IMR-90 (cell line): ENCODE data around the gene SMKR1. TPM values are rescaled to one million over a fixed set of nuclear protein-coding genes. Genes with fewer than 3 reads are reported as not detected.

Experiments
- ATAC-seq: fragments of 200-7000 bp; cut with Tn5 transposase; 2 replicates; pipeline ENCODE4 v1.9.1; 2020; ENCODE audit warnings: low read depth, mild to moderate bottlenecking, moderate library complexity
- BruUV-seq: library from RNA; stranded (reverse); fragments of 400-500 nt; replicated peaks from 2 replicates; lab custom pipeline; 2021; lab: Mats Ljungman, UMichigan
- CTCF ChIA-PET: fragments of 300-600 bp; formaldehyde crosslinking; extraction: SDS; loops from one replicate; lab custom pipeline; 2021; ENCODE audit warnings: antibody characterized with exemption; lab: Yijun Ruan, JAX
- POLR2A ChIA-PET: fragments of 300-600 bp; sonication (Branson Sonifier 250); formaldehyde crosslinking; loops from one replicate; lab custom pipeline; 2022; ENCODE audit warnings: antibody characterized with exemption; ENCODE audit not compliant: unreplicated experiment; lab: Charles Lee
- DNase-seq: peaks from one replicate; pipeline ENCODE4 v3.0.0; 2013
- H2AFZ ChIP-seq: replicated peaks from 2 replicates; pipeline ENCODE3; 2013; ENCODE audit warnings: low read length, mild to moderate bottlenecking; ENCODE audit not compliant: poor library complexity
- H2AK5ac ChIP-seq: 2 replicates; pipeline ENCODE4 v1.6.1; 2013; ENCODE audit warnings: low read depth, low read length, inconsistent platforms
- H2AK9ac ChIP-seq: replicated peaks from 2 replicates; pipeline ENCODE3; 2013; ENCODE audit warnings: mild to moderate bottlenecking, low read depth, low read length, moderate library complexity; ENCODE audit not compliant: poor library complexity
- H2BK120ac ChIP-seq: 2 replicates; pipeline ENCODE4 v1.6.1; 2013; ENCODE audit warnings: low read depth, low read length, inconsistent platforms
- H2BK15ac ChIP-seq: 3 replicates; pipeline ENCODE4 v1.6.1; 2013; ENCODE audit warnings: low read depth, low read length, inconsistent platforms
- H2BK20ac ChIP-seq: 2 replicates; pipeline ENCODE4 v1.6.1; 2013; ENCODE audit warnings: low read depth, mild to moderate bottlenecking, inconsistent platforms, low read length, moderate library complexity
- H2BK5ac ChIP-seq: 2 replicates; pipeline ENCODE4 v1.6.1; 2013; ENCODE audit warnings: mild to moderate bottlenecking, low read depth, low read length, inconsistent platforms; ENCODE audit not compliant: poor library complexity, severe bottlenecking
- H3K14ac ChIP-seq: replicated peaks from 2 replicates; pipeline ENCODE4 v1.6.1; 2013; ENCODE audit warnings: low read depth, low read length, inconsistent platforms
- H3K18ac ChIP-seq: 2 replicates; pipeline ENCODE4 v1.6.1; 2013; ENCODE audit warnings: low read depth, low read length, control low read depth
- H3K23ac ChIP-seq: 2 replicates; pipeline ENCODE4 v1.6.1; 2013; ENCODE audit warnings: low read depth, low read length, inconsistent platforms
- H3K27ac ChIP-seq: 2 replicates; pipeline ENCODE4 v1.5.1; 2013; ENCODE audit warnings: mild to moderate bottlenecking, control low read depth, low read length; ENCODE audit not compliant: insufficient read depth
- H3K27me3 ChIP-seq: 2 replicates; pipeline ENCODE4 v1.6.1; 2013; ENCODE audit warnings: low read length; ENCODE audit not compliant: control insufficient read depth, insufficient read depth
- H3K36me3 ChIP-seq: 2 replicates; pipeline ENCODE4 v1.6.1; 2013; ENCODE audit warnings: low read length, mixed read lengths; ENCODE audit not compliant: control insufficient read depth, insufficient read depth
- H3K4ac ChIP-seq: 2 replicates; pipeline ENCODE4 v1.6.1; 2013; ENCODE audit warnings: low read depth, low read length, inconsistent platforms
- H3K4me1 ChIP-seq: 2 replicates; pipeline ENCODE4 v1.6.1; 2013; ENCODE audit warnings: low read length, mixed read lengths; ENCODE audit not compliant: control insufficient read depth, insufficient read depth
- H3K4me2 ChIP-seq: 2 replicates; pipeline ENCODE4 v1.6.1; 2013; ENCODE audit warnings: low read depth, mild to moderate bottlenecking, control low read depth, low read length, moderate library complexity
- H3K4me3 ChIP-seq: 2 replicates; pipeline ENCODE4 v1.5.1; 2013; ENCODE audit warnings: low read depth, mild to moderate bottlenecking, control low read depth, low read length, moderate library complexity; ENCODE audit not compliant: insufficient read depth
- H3K56ac ChIP-seq: 2 replicates; pipeline ENCODE4 v1.6.1; 2013; ENCODE audit warnings: low read length, inconsistent platforms; ENCODE audit not compliant: insufficient read depth; ENCODE audit errors: extremely low read depth
- H3K79me1 ChIP-seq, 2 experiments: 2 replicates each; pipeline ENCODE4 v1.6.1; 2013; ENCODE audit warnings: low read length in 2 of 2, inconsistent platforms in 1 of 2, low read depth in 1 of 2
- H3K9ac ChIP-seq: 2 replicates; pipeline ENCODE4 v1.6.1; 2013; ENCODE audit warnings: low read depth, low read length, control low read depth
- H3K9me1 ChIP-seq: 2 replicates; pipeline ENCODE4 v1.6.1; 2013; ENCODE audit warnings: low read length, inconsistent platforms; ENCODE audit not compliant: insufficient read depth
- H3K9me3 ChIP-seq: 2 replicates; pipeline ENCODE4 v1.6.1; 2013; ENCODE audit warnings: low read length; ENCODE audit not compliant: control insufficient read depth, insufficient read depth
- H4K20me1 ChIP-seq: 2 replicates; pipeline ENCODE4 v1.6.1; 2013; ENCODE audit warnings: low read length, inconsistent platforms; ENCODE audit not compliant: insufficient read depth
- H4K5ac ChIP-seq: 2 replicates; pipeline ENCODE4 v1.6.1; 2013; ENCODE audit warnings: mild to moderate bottlenecking, low read depth, low read length, control low read depth
- H4K8ac ChIP-seq, 2 experiments: 2 replicates each; pipeline ENCODE4 v1.6.1; 2013; ENCODE audit warnings: low read depth in 2 of 2, low read length in 2 of 2, control low read depth in 1 of 2, inconsistent platforms in 1 of 2
- H4K91ac ChIP-seq: 2 replicates; pipeline ENCODE4 v1.6.1; 2013; ENCODE audit warnings: low read depth, low read length, inconsistent platforms; ENCODE audit not compliant: insufficient read depth
- BHLHE40 ChIP-seq: fragments of 150-350 bp; IDR thresholded peaks from 2 replicates; pipeline ENCODE4 v1.6.1; 2016; ENCODE audit warnings: mild to moderate bottlenecking, low read depth, low read length
- CEBPB ChIP-seq: IDR thresholded peaks from 2 replicates; pipeline ENCODE4 v1.6.1; 2012; ENCODE audit warnings: low read depth, low read length, improper control_type of control experiment
- CHD1 ChIP-seq: IDR thresholded peaks from 2 replicates; pipeline ENCODE4 v1.6.1; 2012; ENCODE audit warnings: low read depth, low read length, improper control_type of control experiment
- CTCF ChIP-seq: conservative IDR thresholded peaks from 2 replicates; pipeline ENCODE4 v1.5.1; 2012; ENCODE audit warnings: mild to moderate bottlenecking, low read depth, low read length, improper control_type of control experiment
- ELK1 ChIP-seq: fragments of 150-350 bp; IDR thresholded peaks from 2 replicates; pipeline ENCODE4 v1.6.1; 2016; ENCODE audit warnings: low read depth, mild to moderate bottlenecking, low read length, moderate library complexity, borderline replicate concordance
- FOS ChIP-seq: fragments of 150-350 bp; IDR thresholded peaks from 2 replicates; pipeline ENCODE4 v1.6.1; 2016; ENCODE audit warnings: low read depth, low read length
- MAFK ChIP-seq: IDR thresholded peaks from 2 replicates; pipeline ENCODE4 v1.6.1; 2012; ENCODE audit warnings: low read depth, low read length, improper control_type of control experiment
- MAZ ChIP-seq: IDR thresholded peaks from 2 replicates; pipeline ENCODE4 v1.6.1; 2012; ENCODE audit warnings: low read depth, mild to moderate bottlenecking, low read length, improper control_type of control experiment, moderate library complexity, borderline replicate concordance
- MXI1 ChIP-seq: IDR thresholded peaks from 2 replicates; pipeline ENCODE4 v1.6.1; 2012; ENCODE audit warnings: low read depth, mild to moderate bottlenecking, low read length, moderate library complexity, borderline replicate concordance
- NFE2L2 ChIP-seq: fragments of 150-350 bp; IDR thresholded peaks from 2 replicates; pipeline ENCODE4 v1.6.1; 2016; ENCODE audit warnings: low read depth, mild to moderate bottlenecking, low read length
- POLR2A ChIP-seq: IDR thresholded peaks from 2 replicates; pipeline ENCODE4 v1.6.1; 2012; ENCODE audit warnings: mild to moderate bottlenecking, low read depth, low read length
- RAD21 ChIP-seq: IDR thresholded peaks from 2 replicates; pipeline ENCODE4 v1.6.1; 2012; ENCODE audit warnings: low read length, improper control_type of control experiment
- RCOR1 ChIP-seq: IDR thresholded peaks from 2 replicates; pipeline ENCODE4 v1.6.1; 2012; ENCODE audit warnings: mild to moderate bottlenecking, low read length, improper control_type of control experiment; ENCODE audit not compliant: insufficient replicate concordance
- RFX5 ChIP-seq: IDR thresholded peaks from 2 replicates; pipeline ENCODE4 v1.8.0; 2012; ENCODE audit warnings: low read depth, mild to moderate bottlenecking, low read length, moderate library complexity
- SMC3 ChIP-seq: fragments of 150-350 bp; IDR thresholded peaks from 2 replicates; pipeline ENCODE4 v1.6.1; 2016; ENCODE audit warnings: low read depth, mild to moderate bottlenecking, antibody characterized with exemption, low read length, moderate library complexity
- WGBS, 2 experiments: methylation state at CpG; one replicate each; pipeline versions ENCODE4 v1.1.5 to v1.1.7; 2013; ENCODE audit warnings: missing lambda C conversion rate in 2 of 2; ENCODE audit not compliant: insufficient read length in 1 of 2; ENCODE audit errors: extremely low coverage in 2 of 2; 5-methylcytosine and 5-hydroxymethylcytosine counted together
- dilution Hi-C: fragments of 300-500 bp; cut with HindIII; formaldehyde crosslinking; loops from one replicate; pipeline ENCODE4 v1.14.3; 2018; ENCODE audit warnings: low sequenced_read_pairs; ENCODE audit not compliant: unreplicated experiment
- in situ Hi-C: fragments of 300-500 bp; cut with MboI; formaldehyde crosslinking; loops from 3 replicates; pipeline ENCODE4 v1.14.3; 2019; ENCODE audit warnings: low sequenced_read_pairs, inconsistent platforms, mixed read lengths
- intact Hi-C: fragments of 100-400 bp; cut with micrococcal nuclease; formaldehyde crosslinking; loops from 2 replicates; pipeline ENCODE4 v1.10.0; 2022
- polyA plus RNA-seq, 3 experiments: library from polyadenylated mRNA; depleted of rRNA; stranded (reverse); fragments of >200 nt; gene quantifications; 2 replicates each; pipeline ENCODE4 v1.2.3, GENCODE V29; 2012; ENCODE audit warnings: low replicate concordance in 1 of 3
- total RNA-seq: library from RNA; depleted of rRNA; stranded (reverse); fragments of >200 nt; gene quantifications from 2 replicates; pipeline ENCODE4 v1.2.3, GENCODE V29; 2012
- TF ChIP-seq, protein P1 (sequence below): fragments of 150-350 bp; IDR thresholded peaks from 2 replicates; pipeline ENCODE4 v1.6.1; 2017; ENCODE audit warnings: mild to moderate bottlenecking, antibody characterized with exemption, low read length, low read depth

Gene SMKR1
- total and polyA plus RNA-seq, 2 of the 4 experiments (the other 2 are of a cell fraction), result 0.26 TPM; not detected in 1

DNA sequence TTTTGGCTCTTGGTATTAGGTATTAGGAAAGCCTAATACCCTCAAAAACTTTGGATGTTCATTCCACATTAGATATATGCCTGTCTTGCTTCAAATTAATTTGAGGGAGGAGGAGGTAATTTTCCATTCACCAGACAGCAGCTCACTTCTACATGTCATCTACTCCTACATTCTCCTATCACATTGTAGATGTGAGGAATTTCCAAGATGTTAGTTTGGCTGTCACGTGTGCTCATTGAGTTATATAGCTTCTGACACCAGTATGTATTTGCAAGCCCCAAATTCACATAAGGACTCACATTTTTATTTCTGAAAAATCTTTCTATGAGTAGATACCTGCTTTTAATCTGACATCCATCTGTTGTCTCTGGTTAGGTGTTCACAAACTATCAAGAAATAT lies 22.5 kb upstream of the SMKR1 start:
- dilution Hi-C loops (no loop called here), intact Hi-C loops (loop anchor here (5.0 to 10.0 kb wide), 2 partner anchors 345 to 532 kb away; no protein-coding TSS in a partner anchor), in situ Hi-C loops (loop anchor here (25.0 kb wide), 1 partner anchor 532 kb away; no protein-coding TSS in a partner anchor)
- Histone ChIP-seq H2BK120ac (no peak overlapping the region), H3K4me3 (no peak overlapping the region), H2BK5ac (no peak overlapping the region), H3K23ac (no peak overlapping the region), H3K27ac (no peak overlapping the region), H3K14ac (no peak overlapping the region), H3K9me1 (no peaks in the 10 kb centered on the region), H2AK9ac (no peak overlapping the region), H3K4ac (no peak overlapping the region), H4K8ac (no peak overlapping the region), H4K20me1 (no peaks in the 10 kb centered on the region), H3K79me1 (no peaks in the 10 kb centered on the region), H3K9me3 (no peaks in the 10 kb centered on the region), H3K27me3 (no peaks in the 10 kb centered on the region), H4K5ac (no peak overlapping the region), H2AK5ac (no peak overlapping the region), H3K9ac (no peak overlapping the region), H2AFZ (no peak overlapping the region), H2BK15ac (no peak overlapping the region), H3K36me3 (no peaks in the 10 kb centered on the region), H3K18ac (peak overlapping the region; percentile 59; the same call in 1 of the 2 replicates), H3K4me1 (peaks cover 5% of the 10 kb centered on the region; the same call in 1 of the 2 replicates), H3K4me2 (no peak overlapping the region), H4K91ac (no peak overlapping the region), H3K56ac (no peak overlapping the region), H2BK20ac (no peak overlapping the region; the same call in 1 of the 2 replicates)
- ATAC-seq (no peak), DNase-seq (no peak)
- BruUV-seq, result no TSS peak
- TF ChIP-seq MXI1 (no peak), CHD1 (no peak), ELK1 (no peak), NFE2L2 (no peak), BHLHE40 (no peak), MAFK (no peak), POLR2A (no peak), RCOR1 (no peak), FOS (no peak), RFX5 (no peak), MAZ (no peak), CEBPB (no peak), SMC3 (no peak), RAD21 (no peak), CTCF (no peak)
- TF ChIP-seq, protein P1, sequence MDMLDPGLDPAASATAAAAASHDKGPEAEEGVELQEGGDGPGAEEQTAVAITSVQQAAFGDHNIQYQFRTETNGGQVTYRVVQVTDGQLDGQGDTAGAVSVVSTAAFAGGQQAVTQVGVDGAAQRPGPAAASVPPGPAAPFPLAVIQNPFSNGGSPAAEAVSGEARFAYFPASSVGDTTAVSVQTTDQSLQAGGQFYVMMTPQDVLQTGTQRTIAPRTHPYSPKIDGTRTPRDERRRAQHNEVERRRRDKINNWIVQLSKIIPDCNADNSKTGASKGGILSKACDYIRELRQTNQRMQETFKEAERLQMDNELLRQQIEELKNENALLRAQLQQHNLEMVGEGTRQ, result no peak
- ChIA-PET CTCF (interaction anchor here (0.6 to 1.7 kb wide), 3 partner anchors 14 to 112 kb away, joined by 3 to 5 read pairs (median 4); no protein-coding TSS in a partner anchor), POLR2A (no interaction called here)
- no CpG with 5 or more reads among the region's 1 CpG for WGBS, 2 experiments
